ENCODE results near the gene ASAP2. TPM values are rescaled to one million over a fixed set of nuclear protein-coding genes. Genes with fewer than 3 reads are reported as not detected.
A peak's percentile ranks its signal among the peaks of the same experiment; 100 is the strongest.
"Not testable (repeated sequence)": the region's sequence is repeated elsewhere in the genome, so short reads cannot be mapped to it uniquely, and the experiment has no call there.

ASAP2 gene
- total RNA-seq, 1 experiment from 2014 or later, result 46.7 TPM

DNA sequence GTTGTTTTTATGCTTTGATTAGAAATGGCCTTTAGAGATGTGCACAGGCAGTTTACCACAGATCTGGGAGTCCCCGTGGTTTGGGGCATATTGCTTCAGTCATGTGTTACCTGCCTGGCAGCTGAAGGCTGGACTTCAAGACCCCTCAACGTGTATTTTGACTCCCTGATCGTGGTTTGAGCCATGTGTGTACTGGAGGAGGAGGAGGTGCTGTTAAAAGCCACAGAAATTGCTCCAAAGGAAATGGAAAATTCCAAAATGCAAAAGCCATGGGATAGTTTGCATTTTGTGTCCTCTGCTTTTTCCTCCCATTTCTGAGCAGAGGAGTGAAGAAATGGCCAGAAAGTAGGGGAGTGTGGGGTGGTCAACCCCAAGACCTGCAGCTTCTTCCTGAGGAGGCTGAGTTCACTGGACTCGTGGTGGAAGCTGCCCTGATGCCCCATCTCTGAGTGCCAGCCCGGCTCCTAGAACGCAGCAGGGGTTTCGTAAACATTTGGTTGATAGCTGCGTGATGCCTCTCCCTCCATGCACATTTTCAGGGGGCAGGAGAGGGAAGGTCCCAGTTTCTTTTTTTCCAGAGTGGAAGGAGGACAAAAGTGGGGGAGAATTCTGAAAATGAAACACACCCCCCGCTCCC is 171.0 kb downstream of the ASAP2 start:
- DNase-seq (ENCODE audit: low read depth), result peak; percentile 58

DNA sequence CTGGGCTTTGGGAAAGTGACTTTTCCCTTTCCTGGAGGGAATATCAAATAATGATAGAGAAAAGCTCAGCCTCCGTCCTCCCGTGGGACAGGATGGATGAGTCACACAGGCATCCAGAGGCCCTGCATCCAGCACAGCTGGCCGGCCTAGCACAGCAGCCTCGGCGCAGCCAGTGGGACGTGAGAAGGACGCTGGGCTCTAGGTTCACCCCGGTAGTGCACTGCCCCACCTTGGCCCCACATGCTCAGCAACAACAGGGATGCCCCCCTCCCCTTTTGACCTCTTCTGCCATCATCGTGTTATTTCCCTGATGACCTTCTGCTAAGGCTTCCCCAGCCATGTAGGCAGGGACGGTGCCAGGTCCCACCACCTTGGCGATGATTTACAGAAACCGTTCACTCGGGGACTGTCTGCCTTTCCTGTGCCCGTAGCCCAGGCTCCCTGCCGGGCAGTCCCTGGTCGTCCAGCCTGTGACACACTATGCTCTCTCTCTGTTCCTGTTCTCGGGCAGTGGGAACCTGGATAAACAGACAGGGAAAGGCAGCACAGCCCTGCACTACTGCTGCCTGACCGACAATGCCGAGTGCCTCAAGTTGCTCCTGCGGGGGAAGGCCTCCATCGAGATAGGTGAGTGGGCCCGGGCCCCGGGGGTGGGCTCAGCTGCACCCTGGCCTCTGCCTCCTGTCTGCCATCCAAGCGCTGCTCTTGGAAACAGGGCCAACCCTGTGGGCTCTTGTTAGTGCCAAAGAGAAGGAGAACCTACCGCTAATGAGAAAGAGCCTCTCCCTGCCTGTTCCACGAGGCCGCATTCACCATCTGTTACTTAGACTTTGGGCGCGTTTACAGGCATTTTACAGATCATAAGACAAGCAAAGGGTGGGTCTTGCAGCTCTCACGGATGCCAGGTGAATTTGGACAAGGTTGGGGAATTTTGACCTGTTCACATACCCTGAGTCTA is 172.1 kb downstream of the ASAP2 start:
- peak; percentile 93 for DNase-seq (ENCODE audit: low read depth)

DNA sequence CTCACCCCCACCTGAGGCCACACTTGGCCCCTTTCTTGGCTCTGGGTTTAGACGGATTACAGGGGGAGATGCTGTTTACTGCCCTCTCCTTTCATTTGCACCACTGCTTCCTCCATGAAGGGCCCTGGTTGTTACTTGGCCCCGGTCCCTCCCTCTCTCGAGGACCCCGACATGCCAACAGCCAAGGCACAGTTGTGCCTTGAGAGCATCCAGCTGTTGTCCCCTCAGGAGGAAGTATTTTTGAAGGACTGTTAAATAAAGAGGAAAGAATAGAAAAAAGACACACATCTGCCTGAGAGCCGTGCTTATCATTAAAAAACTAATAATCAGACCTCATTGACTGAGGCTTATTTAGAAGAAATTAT is 172.8 kb downstream of the ASAP2 start:
- DNase-seq (ENCODE audit: low read depth), result no peak

DNA sequence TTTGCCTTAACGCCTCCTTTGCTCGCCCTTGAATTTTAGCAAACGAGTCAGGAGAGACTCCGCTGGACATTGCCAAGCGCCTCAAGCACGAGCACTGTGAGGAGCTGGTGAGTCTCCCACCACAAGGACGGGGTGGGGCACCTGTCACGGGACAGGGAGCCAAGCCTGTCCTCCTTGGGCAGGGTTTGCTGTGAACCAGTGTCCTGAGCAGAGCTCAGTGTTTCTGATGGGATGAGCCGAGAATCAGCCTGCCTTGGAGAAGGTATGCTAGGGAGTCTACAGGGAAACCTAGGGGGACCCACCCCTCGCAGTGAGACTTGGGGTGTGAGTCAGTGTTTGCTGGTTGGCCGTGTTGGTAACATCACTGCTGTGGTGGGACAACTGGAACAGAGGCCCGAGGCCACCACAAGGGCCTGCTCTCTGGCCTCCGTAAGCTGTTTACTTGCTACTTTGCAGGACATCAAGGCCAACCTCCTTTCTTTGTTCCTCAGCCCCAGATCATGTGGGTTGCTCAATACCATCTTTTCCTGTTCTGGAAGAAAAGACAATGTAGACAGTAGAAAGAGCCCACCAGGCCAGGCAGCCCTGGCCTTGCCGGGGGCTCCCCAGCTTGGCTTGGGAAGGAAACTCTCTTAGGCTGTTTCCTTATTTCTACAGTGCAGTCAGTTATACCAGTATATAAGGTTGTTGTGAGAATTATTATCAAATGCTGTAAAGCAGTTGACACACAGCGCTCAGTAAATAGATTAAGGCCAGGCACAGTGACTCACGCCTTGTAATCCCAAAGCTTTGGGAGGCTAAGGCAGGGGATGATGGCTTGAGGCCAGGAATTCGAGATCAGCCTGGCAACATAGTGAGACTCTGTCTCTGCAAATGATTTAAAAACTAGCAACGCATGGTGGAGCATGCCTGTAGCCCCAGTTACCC is 174.4 kb downstream of the ASAP2 start:
- DNase-seq (ENCODE audit: low read depth), result peak; percentile 95

DNA sequence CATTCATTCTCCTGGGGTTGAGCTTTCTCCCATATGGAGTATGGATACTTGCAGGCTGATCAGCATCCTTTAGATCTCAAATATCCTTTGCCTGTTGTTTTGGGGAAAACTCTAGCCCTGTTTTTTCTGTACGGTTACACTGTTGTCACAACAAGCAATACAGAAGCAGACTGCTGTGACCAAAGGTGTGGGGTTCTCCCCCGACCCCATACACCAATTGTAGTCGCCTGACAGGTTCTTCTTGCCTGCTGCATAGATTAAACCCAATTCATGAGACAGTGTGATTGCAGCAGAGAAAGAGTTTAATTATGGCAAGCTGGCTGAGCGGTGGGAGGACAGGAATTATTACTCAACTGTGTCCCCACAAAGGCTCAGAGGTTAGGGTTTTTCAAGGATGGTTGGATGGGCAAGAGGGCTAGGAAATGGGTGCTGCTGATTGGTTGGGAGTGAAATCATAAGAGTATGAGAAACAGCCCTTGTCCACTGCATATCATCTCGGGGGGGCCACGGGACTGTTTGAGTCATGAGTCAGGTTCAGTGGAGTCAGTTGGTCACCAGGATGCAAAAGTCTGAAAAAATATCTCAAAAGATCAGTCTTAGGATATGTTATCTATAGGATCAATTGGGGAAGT is 176.1 kb downstream of the ASAP2 start:
- DNase-seq (ENCODE audit: low read depth), result peak; percentile 73

DNA sequence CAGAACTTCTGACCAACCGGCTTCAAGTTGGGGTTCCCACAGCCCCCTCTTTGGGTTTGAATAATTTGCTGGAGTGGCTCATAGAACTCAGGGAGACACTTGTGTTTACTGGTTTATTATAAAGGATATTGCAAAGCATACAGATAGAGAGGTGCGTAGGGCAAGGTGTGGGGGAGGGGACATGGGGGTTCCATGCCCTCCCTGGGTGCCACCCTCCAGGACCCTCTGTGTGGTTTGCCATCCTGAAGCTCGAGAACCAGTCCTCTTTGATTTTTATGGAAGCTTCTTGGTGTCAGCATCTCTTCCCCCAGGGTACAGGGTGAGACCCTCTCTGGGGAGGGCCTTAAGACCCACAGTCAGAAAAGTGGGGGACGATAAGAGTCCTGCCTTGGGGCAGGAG is 177.9 kb downstream of the ASAP2 start:
- no peak for DNase-seq (ENCODE audit: low read depth)

DNA sequence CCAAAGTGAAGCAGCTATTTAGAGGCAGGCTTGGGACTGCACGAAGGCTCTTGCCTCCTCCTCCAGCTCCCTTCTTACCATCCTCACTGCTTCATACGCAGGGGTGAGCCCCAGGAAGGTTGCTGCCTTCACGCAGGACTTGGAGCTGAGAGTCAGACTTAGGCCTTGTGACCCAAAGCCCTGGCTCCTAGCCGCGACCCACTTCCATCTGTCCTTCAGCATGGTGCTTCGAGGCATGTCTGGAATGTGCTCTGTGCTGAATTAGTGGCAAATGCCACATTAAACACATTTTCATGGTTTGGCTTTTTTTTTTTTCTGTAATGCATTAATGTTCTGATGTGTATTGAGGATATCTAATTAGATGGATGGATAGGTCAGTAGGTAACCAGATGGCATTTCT is 179.2 kb downstream of the ASAP2 start:
- DNase-seq (ENCODE audit: low read depth), result peak; percentile 59

DNA sequence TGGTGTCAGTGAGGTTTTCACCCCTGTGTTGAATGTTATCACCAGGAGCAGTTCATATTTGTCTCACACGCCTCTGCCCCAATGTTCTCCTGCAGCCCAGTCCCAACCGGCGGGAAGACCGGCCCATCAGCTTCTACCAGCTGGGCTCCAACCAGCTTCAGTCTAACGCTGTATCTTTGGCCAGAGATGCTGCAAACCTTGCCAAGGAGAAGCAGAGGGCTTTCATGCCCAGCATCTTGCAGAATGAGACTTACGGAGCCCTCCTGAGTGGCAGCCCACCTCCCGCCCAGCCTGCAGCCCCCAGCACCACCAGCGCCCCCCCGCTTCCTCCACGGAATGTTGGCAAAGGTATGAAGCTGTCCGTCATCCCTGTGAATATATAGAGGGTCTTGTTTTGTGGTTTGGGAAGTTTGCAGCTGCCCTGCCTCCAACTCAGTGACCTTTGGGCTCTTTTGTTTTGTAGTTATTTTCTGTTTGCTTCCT is 181.6 kb downstream of the ASAP2 start:
- DNase-seq (ENCODE audit: low read depth), result no peak

DNA sequence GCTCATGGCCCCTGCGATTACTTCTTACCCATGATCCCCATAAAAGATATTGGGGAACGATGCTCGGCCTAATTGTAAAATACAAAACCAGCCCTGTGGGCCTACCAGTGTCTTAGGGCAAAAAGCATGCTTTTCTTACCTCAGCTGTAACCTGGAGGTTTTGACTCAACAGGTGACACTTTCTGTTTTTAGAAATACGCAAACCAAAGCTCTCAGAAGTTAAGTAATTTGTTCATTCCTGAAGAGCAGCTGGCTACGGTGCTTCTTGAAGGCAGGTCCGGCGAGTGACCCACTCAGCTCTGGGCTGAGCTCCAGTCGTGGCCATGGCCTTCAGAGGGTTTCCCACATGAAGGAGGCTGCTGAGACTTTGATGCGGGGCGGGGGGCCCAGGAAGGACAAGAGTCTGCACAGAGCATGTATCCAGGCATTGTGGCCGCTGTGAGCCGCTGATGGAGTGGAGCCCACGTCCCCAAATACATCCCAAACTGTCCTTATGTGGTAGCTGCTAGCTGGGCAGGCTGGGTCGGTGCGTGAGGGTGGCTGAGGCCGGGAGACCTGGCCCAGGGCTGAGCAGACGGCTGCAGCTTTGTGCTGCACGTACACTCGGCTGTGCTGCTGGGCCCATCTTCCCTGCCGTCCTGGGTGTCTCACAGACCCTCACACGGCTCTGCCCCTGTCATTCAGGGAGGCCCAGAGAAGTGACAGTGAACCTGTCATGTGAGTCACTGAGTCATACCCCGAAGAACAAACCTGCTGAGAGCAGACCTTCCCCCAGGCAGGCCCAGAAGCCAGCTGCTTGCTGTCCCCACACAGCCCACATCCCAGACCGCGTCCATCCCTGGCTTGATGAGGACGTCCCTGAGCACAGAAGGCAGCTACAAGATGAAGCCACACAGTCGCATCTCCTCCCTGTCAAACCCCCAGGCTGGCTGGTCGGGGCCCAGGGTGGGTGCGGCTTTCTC is 182.6 kb downstream of the ASAP2 start:
- DNase-seq (ENCODE audit: low read depth), result no peak

DNA sequence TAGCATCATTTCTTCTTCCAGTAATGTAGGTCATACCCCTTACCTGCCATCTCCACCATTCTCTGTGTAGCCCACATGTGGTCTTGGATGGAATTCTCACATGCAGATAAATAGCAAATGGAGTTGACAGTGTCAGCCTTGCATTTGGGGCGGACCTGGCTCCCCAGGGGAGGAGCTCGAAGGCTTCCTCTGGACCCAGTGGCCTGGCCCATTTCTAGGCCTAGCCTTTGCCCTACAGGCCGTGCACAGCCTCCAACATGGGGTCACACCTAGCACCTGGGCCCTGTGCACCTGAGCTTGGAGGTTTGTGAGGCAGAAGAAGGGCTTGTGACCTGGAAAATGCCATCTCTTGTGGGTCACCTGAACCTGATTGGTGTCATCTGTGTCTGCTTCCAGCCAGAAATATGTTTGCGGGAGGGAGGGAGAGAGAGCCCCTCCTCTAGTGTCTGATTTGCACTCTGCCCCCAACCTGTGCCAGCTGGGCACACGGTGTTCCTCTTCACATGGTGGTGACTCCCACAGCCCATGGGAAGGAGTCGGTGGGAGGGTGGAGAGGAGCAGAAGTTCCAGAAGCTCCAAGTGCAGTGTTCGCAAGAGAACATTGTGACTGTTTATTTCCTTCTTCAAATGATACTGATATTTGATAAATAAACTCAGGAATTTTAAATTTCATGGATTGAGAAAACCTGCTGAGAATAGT is 183.7 kb downstream of the ASAP2 start:
- DNase-seq (ENCODE audit: low read depth), result no peak

DNA sequence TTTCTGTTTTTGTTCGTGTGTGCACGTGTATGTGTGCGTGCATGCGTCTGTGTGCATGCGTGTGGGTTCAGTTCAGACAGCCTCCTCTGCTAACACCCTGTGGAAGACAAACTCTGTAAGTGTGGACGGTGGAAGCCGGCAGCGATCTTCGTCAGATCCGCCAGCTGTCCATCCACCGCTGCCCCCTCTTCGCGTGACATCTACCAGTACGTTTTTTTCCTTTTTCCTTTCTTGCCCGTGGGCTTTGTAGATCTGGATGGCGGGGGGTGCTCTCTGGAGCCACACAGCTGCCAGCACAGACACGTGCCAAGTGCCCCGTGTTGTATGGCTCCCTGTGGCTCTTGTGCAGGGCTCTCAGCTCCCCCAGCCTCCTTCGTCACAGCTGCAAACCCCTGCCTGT is 184.4 kb downstream of the ASAP2 start:
- no peak for DNase-seq (ENCODE audit: low read depth)

DNA sequence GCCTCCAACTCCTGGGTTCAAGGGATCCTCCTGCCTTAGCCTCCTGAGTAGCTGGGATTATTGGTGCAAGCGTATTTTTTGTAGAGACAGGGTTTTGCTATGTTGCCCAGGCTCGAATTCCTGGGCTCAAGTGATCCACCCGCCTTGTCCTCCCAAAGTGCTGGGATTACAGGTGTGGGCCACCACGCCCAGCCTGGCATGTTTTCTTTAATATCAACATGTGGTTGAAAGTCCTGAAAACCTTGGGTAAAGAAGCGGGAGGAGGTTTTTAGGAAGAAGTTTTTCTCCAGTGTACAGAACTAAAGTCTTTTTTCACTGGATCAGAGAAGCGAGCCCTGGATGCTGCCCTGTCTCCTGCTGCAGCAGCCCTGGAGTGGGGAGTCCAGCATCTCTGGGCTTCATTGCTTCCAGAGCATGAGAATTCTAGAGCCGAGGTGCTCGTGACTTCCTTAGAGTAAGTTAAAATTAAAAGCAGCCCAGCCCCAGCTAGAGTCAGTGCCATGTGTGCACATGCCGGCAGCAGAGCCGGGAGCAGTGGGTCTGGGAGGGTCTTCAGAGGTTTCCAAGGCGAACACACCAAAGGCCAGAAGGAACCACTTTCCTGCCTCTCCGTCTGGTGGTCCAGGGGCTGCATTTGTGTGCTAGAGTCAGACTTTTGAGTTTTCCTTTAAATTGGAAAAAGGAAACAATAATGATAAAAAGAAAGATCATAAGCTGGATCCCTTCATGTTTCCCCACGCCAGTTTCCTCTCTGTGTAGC is 185.5 kb downstream of the ASAP2 start:
- no peak for DNase-seq (ENCODE audit: low read depth)

DNA sequence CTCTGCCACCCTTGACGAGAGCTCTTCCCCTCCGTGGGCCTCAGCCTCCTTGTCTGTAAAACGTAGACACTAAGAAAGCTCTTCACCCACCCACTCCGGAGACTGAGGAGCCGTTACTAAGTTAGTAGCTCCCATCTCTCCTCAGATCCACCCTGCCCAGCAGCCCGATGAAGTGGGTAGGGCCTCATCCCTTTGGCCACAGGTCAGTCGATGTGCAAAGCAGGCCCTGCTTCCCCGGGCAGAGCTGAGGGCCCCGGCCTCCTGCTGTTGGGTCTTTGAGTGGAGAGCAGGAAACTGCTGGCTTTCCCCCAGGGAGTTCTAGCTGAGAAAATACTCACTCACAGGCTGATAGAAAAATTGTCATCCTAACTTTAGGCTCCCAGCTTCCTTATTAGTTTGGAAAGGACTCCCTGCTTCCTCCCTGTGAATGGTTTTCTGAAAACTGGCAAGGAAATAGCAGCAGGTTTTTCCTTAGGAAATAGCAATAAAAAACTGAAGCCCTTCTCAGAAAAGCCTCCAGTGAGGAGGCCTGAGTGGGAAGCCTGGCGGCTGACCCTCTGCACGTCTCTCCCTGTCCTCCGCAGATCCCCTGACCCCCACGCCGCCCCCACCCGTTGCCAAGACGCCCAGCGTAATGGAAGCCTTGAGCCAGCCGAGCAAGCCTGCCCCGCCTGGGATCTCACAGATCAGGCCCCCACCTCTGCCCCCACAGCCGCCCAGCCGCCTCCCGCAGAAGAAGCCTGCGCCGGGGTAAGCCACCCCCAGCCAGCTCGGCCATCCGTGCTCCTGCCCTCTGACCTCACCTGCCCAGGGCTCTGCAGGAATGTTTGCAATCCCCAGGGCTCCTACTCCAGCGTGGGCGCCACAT is 186.5 kb downstream of the ASAP2 start:
- no peak for DNase-seq (ENCODE audit: low read depth)

DNA sequence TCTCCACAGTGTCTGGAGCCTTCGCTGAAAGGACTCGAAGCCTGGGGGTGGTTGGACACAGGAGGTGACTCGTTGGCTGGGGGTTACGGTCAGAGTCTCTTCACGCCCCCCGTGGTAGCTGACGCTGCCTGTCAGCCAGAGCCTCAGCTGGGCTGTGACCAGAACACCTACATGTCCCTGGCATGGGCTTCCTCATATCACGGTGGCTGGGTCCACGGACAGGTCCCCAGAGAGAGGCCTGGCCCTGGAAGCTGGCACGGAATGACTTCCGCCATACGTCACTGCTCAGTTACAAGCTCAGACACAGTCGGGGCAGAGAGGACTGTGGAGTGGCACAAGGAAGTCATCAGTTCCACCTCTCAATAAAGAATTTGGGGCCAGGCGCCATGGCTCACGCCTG is 188.2 kb downstream of the ASAP2 start:
- DNase-seq (ENCODE audit: low read depth), result no peak

DNA sequence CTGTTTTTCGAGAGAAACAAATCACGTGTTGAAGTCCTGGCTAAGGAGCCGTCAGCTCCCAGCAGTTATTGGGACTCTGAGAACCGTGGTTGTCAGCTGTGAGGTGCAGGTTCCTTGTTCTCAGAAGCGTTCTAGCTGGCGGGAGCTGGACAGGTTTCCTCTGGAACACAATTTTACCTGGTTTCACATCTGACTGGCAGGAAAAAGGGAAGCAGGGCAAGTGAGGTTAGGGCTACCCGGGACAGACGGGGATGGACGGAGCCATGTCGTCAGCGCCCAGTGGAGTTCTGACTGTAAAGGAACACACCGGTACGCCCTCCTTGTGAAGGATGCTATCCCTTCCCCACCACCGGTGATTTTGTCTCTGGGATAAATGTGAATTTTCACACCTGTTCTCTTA is 190.6 kb downstream of the ASAP2 start:
- DNase-seq (ENCODE audit: low read depth), result no peak

DNA sequence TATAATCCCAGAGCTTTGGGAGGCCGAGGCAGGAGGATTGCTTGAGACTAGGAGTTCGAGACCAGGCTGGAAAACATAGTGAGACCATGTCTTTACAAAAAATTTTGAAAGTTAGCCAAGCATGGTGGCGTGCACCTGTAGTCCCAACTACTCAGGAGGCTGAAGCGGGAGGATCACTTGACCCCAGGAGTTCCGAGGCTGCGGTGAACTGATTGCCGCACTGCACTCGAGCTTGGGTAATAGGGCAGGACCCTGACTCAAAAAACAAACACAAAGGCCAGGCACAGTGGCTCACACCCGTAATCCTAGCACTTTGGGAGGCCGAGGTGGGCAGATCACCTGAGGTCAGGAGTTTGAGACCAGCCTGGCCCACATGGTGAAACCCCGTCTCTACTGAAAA is 191.6 kb downstream of the ASAP2 start:
- DNase-seq (ENCODE audit: low read depth), result not testable (repeated sequence)

DNA sequence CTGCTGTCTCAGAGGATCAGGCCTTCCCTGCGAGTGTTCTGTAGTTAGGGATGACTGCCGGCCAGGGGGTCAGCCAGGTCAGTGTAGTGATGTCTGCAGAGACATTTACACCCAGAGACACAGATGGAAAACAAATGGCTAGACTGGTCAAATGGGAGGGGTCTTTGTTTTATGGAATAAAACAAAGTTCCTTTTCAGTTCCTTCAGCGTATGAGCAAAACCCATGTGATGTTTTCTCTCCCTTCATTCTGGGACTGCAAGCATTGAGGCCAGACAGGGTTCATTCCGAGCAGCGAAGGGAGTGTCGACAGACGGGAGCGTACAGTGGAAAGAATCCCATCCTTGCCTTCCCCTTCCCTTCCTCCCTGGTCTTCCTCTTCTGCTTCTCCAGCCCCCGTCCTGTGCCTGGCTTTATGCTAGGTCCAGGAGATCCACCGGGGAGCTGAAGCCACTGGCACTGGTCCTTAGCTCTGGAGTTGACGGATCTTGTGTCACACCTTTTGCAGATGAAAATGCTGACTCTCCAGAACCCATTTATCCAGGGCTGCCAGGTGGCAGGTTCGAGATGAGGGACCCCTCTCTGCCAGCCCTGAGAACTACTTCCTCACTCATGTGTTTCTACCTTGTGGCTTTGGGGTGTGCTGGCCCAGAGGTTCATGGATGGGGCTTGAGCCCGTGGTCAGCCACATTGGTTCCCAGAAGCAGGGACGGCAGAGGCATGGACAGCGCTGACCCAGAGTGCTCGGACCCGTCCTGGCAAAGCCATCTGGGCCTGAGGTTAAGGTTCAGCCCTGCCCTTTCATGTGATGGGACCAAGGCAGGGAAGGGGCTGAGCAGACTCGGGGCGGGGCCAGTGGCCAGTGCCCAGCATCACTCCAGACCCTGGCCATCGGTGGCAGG is 192.5 kb downstream of the ASAP2 start:
- no peak for DNase-seq (ENCODE audit: low read depth)
